HG02588 (cell line): ENCODE data around the gene CACNB1.

Source experiments
- ATAC-seq: cut with Tn5 transposase; IDR thresholded peaks from one replicate; pipeline ENCODE4 v1.9.1; 2021; ENCODE audit warnings: mild to moderate bottlenecking, moderate library complexity; ENCODE audit not compliant: unreplicated experiment

The CACNB1 gene

GRCh38 chr17:39225959-39226683, 28.7 kb upstream of the CACNB1 start:
- ATAC-seq, result no peak

GRCh38 chr17:39225308-39225958, 28.0 kb upstream of the CACNB1 start, which contains the start of gene STAC2:
TSS of gene STAC2 (minus strand) at chr17:39225945. CDS start at chr17:39225502, 443 bp downstream.
- ATAC-seq, result no peak

- ATAC-seq, result no peak
These were observed 27.4 kb upstream of the CACNB1 start for GRCh38 chr17:39224778-39225307.

DNA sequence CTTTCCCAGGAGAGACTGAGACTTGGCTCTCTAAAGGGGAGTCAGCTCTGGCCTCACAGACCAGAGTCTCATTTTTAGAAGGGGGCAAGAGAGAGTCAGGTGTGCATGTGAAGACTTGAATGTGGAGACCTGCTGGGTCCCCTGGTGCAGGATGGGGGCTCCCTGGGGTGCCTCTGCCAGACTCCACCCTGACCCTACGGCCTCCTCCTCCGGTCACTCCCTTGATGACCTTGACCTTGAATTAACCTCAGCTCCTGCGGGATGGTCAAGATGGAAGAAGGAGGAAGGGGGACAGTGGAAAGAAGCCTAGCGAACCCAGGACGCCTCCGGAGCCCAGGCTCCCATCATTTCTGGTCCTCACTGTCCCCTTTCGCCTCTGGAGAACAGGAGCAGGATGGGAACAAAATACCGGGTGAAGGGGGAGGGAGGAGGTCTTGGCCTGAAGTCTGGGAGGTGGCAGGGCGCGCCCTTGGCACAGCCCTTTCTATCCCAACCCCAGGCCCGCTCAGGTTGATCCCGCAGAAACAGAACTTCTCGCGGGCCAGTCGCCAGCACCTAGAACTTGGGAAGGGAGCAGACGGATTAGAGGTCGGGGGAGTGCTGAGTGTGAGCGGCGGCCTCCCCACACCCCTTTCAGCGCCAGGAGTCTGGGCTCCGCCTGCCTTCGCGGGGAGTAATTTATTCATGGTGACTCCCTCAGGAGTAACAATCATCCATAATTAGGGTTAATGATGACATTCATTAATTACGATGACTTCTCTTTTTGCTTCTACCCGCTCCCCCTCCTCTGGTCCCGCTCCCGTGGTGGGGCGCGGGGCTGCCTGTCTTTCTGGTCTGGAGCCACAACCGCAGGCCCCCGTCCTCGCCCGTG, 26.7 kb upstream of the CACNB1 start:
- ATAC-seq, result no peak

DNA sequence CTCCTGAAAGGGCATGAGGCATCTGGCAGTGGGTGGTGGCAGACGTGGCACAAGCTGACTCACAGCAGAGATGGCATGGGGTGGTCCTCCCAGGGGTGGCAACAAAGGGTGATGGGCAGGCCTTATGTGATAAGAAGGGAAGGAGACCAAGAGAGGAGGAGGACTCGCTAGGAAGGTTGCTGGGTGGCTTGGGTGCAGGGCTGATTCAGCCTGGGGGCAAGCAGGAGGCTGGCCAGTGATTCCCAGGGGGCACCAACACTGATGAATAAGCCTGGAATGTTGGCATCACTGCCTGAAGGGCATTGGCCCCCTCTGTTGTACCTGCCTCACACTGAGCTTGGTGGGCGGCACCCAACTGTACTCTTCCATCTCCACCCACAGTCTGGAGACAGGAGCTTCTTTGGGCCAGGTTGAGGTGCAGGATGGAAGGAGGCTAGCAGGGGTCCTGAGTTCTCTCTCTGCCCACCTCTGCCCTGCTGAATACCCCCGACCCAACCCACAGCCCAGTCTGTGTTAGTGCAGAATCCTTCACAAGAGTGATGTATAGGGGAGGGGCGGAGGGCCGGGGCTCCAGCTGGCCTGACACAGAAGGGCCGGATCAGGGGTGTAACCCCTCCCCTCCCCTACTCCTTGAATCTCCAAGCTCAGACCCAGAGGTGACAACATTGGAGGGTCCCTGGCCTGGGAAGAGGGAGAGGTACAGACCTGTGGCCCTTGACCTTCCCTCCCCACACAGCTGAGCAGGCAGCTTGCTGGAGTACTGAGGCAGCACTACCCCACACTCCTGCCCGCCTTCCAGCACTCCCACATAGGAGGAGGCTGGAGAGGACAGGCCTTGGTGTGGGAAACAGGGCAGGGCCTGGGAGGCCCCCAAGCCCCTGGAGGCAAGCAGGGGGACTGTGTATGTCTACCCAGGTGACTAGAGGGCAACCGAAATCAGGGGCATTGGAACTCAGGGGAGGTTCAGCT, 25.7 kb upstream of the CACNB1 start:
- ATAC-seq, result no peak

GRCh38 chr17:39222151-39222550, 24.7 kb upstream of the CACNB1 start:
- no peak for ATAC-seq

DNA sequence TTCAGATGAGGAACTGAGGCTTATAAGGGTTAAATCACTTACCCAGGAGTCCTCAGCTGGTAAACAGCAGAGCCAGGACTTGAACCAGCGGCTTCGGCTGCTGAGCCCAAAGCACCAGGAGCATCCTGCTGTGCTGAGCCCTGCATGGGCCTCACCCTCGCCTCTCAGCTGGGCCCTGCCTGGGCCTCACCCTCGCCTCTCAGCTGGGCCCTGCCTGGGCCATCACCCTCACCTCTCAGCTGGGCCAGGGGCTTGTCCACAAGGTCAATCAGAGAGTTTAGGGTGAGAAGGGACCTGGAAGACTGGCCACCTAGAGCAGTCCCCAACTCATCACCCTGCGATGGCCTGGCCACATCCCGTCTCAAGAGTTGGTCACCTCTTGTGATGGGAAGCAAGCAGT, 24.1 kb upstream of the CACNB1 start:
- no peak for ATAC-seq

DNA sequence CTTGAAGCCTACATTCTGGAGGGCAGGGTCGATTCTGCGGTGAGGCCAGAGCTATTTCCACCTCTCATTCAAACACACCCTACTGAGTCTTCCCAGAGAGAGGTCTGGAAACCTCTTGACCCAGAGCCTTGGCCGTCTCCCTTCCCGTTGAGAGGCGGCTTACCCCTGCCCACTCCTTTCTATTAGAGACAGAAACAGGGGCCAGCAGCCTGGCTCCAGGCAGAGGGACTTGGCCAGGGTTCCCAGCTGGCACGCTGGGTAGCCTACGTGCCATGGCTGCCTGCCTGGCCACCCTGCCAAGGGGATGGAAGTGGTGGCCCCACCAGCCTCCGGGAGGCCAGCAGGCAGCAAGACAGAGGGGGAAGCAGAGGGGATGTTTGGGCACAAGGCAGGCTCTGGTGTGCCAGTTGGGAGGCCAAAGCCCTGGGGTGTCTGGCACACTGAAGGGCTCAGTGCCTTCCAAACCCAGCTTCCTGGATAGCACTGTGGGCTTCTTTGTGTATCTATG, 22.2 kb upstream of the CACNB1 start:
- no peak for ATAC-seq

DNA sequence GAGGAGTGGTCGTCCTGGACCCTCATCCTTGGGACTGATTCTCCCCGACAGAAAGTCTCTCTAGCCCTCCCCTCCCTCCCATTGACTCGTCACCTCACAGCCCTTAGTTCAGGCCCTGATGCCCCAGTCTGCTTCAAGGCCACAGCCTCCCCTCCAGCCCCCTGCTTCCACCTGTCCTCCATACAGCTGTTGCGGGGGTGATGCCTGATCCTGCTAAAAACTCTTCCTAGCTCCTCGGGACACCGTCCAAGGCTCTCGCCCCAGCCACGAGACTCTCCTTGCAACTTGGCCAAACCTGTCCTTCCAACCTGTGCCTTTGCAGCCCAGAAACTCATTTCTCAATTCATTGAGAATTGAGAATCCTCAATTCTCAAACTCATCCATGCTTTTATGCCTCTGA, 21.4 kb upstream of the CACNB1 start:
- ATAC-seq, result no peak

- ATAC-seq, result no peak
These were observed 20.4 kb upstream of the CACNB1 start for GRCh38 chr17:39217734-39218369.

- no peak for ATAC-seq
These were observed 16.4 kb upstream of the CACNB1 start for GRCh38 chr17:39213852-39214251.

- ATAC-seq, result no peak
These were observed 15.5 kb upstream of the CACNB1 start for GRCh38 chr17:39212841-39213480.

DNA sequence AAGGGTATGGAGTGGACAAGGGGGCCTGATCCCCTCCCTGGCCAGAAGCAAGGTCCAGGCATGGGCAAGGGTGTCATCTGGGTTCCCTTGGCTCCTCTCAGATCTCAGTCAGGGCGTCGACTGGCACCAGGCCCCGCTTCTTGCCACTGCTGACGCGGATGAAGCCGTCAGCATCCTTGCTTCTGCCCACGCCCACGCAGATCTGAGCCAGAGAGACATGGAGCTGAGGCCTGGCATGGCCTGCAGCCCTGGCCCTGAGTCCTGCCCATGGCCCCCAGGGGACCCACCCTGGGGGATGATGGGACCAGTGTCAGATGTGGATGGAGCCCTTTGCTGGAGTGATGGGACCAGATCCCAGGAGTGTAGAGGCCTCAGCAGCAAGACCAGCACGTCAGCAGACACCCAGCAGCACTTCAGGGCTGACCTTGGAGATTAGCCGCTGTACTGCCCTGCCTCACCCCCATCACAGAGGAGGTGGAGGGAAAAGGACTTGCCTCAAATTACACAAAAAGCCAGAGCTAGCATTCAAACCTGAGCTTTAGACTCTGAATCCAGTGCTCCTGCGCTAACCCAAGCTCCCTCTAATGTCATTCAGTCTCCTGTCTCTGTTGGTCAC, 14.8 kb upstream of the CACNB1 start:
- ATAC-seq, result no peak

- no peak for ATAC-seq
These were observed 12.6 kb upstream of the CACNB1 start for GRCh38 chr17:39210093-39210434.

DNA sequence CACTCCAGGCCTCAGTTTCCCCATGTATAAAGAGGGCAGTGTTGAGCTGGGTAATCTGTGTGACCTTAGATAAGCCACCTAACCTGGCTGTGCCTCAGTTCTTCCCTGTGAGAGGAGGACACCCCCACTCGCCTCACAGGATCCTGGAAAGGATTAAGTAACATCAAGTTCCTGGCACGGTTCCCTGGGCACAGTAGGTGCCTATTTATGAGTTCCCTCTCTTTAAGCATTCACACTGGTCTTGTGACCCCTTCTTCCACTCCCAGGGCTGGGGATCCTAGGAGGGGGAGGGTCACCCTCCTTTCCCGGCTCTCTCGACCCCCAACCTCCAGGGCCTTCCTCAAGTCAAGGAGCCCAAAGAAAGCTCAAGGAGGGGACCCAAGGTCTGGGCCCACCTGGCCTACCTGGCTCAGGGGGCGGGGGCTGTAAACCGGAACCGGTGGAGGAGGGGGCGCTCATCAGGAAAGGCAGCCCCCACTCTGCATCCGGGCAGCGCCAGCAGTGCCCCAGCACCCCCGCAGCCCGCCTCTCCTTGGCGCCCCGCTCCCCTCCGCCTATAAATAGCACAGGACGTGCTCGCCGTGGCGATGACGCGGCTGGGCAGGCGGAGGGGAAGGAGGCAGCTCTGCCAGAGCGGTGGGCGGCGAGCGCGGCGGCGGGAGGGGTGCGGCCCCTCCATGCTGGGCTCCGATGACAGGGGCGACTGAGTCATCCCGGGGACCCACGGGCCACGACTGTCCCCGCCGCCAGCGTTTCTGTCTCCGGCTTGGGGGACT, 12.0 kb upstream of the CACNB1 start:
- no peak for ATAC-seq

DNA sequence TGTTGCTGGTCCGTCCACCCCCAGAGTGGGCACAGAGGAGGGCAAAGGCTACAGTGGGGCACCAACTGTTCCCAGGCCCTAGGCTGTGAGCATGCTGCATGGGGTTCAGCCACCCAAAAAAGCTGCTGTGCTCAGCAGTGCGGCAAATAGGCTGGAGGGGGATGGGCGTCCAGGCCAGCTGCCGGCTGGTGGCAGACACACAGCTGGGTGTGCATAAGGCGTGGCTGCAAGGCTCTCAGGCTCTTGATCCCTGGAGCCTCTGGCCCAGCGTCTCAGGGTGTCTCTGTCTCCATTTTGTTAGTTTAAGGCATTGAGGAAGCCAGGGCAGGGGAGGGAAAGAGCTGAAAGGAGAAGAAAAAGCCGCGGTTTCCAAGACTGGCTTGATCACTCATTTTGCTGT, 11.4 kb upstream of the CACNB1 start:
- ATAC-seq, result no peak

GRCh38 chr17:39208136-39208535, 10.7 kb upstream of the CACNB1 start:
- ATAC-seq, result no peak

GRCh38 chr17:39205112-39205526, 7.7 kb upstream of the CACNB1 start:
- ATAC-seq, result no peak
